Bronchial epithelial cell (primary cell): ENCODE results near the gene TOGARAM2. TPM values are rescaled to one million over a fixed set of nuclear protein-coding genes. Genes with fewer than 3 reads are reported as not detected.
A peak's percentile ranks its signal among the peaks of the same experiment; 100 is the strongest.

ENCODE experiments used
- DNase-seq: peaks from one replicate; pipeline ENCODE4 v3.0.0-alpha.2; 2010; ENCODE audit warnings: low read depth
- FAIRE-seq: peaks from 2 replicates; lab custom pipeline; 2011; peaks lifted over from hg19 to GRCh38; lab: Jason Lieb, UNC
- H3K27me3 ChIP-seq: 2 replicates; pipeline ENCODE4 v1.5.1; 2011; ENCODE audit warnings: low read length; ENCODE audit not compliant: control insufficient read depth, insufficient read depth
- H3K36me3 ChIP-seq: 2 replicates; pipeline ENCODE4 v1.5.1; 2011; ENCODE audit warnings: low read length; ENCODE audit not compliant: control insufficient read depth, insufficient read depth
- H3K4me3 ChIP-seq: 2 replicates; pipeline ENCODE4 v1.5.1; 2011; ENCODE audit warnings: mild to moderate bottlenecking, low read depth, low read length, control low read depth
- total RNA-seq: library from RNA; depleted of rRNA; stranded (reverse); fragments of >200 nt; gene quantifications from 2 replicates; pipeline ENCODE4 v1.2.1, GENCODE V29; 2014
- TF ChIP-seq, protein P1 (sequence below): IDR thresholded peaks from 2 replicates; pipeline ENCODE4 v1.5.1; 2011; ENCODE audit warnings: mild to moderate bottlenecking, moderate library complexity, low read length, control low read depth, inconsistent platforms; ENCODE audit not compliant: insufficient read depth, severe bottlenecking

Gene TOGARAM2
- total RNA-seq, 1 donor from 2014 or later: not detected

- DNase-seq: no peak
- Histone ChIP-seq H3K36me3 (no peaks in the 10 kb centered on the region), H3K27me3 (no peaks in the 10 kb centered on the region), H3K4me3 (no peak overlapping the region)
- TF ChIP-seq, protein P1, sequence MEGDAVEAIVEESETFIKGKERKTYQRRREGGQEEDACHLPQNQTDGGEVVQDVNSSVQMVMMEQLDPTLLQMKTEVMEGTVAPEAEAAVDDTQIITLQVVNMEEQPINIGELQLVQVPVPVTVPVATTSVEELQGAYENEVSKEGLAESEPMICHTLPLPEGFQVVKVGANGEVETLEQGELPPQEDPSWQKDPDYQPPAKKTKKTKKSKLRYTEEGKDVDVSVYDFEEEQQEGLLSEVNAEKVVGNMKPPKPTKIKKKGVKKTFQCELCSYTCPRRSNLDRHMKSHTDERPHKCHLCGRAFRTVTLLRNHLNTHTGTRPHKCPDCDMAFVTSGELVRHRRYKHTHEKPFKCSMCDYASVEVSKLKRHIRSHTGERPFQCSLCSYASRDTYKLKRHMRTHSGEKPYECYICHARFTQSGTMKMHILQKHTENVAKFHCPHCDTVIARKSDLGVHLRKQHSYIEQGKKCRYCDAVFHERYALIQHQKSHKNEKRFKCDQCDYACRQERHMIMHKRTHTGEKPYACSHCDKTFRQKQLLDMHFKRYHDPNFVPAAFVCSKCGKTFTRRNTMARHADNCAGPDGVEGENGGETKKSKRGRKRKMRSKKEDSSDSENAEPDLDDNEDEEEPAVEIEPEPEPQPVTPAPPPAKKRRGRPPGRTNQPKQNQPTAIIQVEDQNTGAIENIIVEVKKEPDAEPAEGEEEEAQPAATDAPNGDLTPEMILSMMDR: no peak
- FAIRE-seq: no peak
Measured at GRCh38 chr2:28955467-28955866, 25.6 kb upstream of the TOGARAM2 start.

GRCh38 chr2:28956415-28956826 lies 24.7 kb upstream of the TOGARAM2 start:
- TF ChIP-seq, protein P1: peak; percentile 14
- Histone ChIP-seq H3K27me3 (no peaks in the 10 kb centered on the region), H3K36me3 (no peaks in the 10 kb centered on the region), H3K4me3 (no peak overlapping the region)
- DNase-seq (no peak), FAIRE-seq (no peak)

GRCh38 chr2:28956890-28957289 lies 24.2 kb upstream of the TOGARAM2 start:
- no peak overlapping the region for H3K4me3 ChIP-seq
- H3K27me3 ChIP-seq: no peaks in the 10 kb centered on the region
- H3K36me3 ChIP-seq: no peaks in the 10 kb centered on the region
- TF ChIP-seq, protein P1: no peak
- DNase-seq (no peak), FAIRE-seq (no peak)

DNA sequence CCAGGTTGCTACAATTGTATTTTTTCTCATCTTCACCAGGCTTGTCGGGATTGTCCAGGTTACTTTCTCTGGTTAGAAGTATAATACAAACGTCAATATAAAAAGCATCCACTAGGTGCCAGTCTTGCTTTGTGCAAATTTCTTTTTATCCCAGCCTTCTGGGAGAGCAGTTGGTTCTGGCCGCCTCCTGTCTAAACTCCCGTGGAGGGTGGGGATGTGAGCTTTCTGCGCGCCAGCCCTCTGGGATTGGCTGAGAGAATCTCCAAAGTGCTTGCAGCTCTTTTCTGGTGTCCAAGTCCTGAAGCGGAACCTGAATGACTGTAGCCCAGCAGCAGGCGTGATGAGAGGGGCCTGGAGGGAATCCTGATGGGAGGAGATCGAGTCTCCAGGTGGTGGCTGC lies 22.4 kb upstream of the TOGARAM2 start:
- Histone ChIP-seq H3K4me3 (no peak overlapping the region), H3K36me3 (no peaks in the 10 kb centered on the region), H3K27me3 (no peaks in the 10 kb centered on the region)
- DNase-seq: peak; percentile 63
- FAIRE-seq: no peak
- TF ChIP-seq, protein P1: peak; percentile 62

DNA sequence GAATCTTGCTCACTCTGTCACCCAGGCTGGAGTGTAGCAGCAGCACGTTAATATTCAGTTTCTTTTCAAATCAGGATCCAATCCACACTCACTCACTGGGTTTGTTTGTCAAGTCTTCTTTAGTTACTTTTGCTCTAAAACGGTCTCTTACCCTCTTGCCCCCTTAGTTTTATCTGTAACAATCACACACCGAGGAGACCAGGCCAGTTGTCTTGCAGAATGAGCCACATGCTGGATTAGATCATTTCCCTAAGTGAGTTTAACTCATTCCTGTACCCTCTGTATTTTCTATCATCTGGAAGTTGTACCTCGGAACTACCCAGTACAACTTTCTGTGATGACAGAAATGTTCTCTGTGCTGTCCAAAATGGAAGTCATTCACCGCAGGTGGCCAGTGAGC lies 20.7 kb upstream of the TOGARAM2 start:
- FAIRE-seq (no peak), DNase-seq (no peak)
- Histone ChIP-seq H3K4me3 (no peak overlapping the region), H3K36me3 (no peaks in the 10 kb centered on the region), H3K27me3 (no peaks in the 10 kb centered on the region)
- TF ChIP-seq, protein P1: no peak

- no peak overlapping the region for H3K4me3 ChIP-seq
- no peak for DNase-seq
- TF ChIP-seq, protein P1: no peak
- H3K27me3 ChIP-seq: no peaks in the 10 kb centered on the region
- no peaks in the 10 kb centered on the region for H3K36me3 ChIP-seq
- FAIRE-seq: no peak
Measured at GRCh38 chr2:28962505-28962904, 18.6 kb upstream of the TOGARAM2 start.
